ENCODE results near the gene FAIM2.

The FAIM2 gene

DNA sequence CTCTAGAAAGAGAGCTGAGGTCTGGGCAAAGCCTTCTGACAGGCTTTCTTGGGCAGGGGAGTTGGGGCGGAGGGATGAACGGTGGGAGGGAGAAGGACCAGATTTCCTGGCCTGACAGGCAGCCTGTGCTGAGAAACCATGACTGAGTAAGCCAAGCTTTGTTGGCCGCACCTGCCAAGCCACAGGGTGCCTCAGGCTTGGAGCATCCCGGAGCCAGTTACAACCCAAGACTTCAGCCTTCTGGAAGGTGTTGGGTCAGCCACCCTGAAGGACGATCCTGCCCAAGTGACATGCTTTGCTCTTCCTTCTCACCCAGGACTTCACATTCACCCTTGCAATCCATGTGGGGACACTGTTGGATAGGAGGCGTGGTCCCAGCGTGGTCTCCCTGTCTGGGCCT is 25.9 kb upstream of the FAIM2 start:
- peaks cover 9% of the 10 kb centered on the region; the same call in 1 of the 2 replicates for H3K27me3 ChIP-seq (ENCODE audit: low read depth, low read length)
- no peak overlapping the region for H2AFZ ChIP-seq (ENCODE audit: low read depth, low read length)
- no peak for TF ChIP-seq EZH2phosphoT487 (IDR thresholded peaks at IDR 0.05; ENCODE audit: low read depth)
- TF ChIP-seq, protein P1, sequence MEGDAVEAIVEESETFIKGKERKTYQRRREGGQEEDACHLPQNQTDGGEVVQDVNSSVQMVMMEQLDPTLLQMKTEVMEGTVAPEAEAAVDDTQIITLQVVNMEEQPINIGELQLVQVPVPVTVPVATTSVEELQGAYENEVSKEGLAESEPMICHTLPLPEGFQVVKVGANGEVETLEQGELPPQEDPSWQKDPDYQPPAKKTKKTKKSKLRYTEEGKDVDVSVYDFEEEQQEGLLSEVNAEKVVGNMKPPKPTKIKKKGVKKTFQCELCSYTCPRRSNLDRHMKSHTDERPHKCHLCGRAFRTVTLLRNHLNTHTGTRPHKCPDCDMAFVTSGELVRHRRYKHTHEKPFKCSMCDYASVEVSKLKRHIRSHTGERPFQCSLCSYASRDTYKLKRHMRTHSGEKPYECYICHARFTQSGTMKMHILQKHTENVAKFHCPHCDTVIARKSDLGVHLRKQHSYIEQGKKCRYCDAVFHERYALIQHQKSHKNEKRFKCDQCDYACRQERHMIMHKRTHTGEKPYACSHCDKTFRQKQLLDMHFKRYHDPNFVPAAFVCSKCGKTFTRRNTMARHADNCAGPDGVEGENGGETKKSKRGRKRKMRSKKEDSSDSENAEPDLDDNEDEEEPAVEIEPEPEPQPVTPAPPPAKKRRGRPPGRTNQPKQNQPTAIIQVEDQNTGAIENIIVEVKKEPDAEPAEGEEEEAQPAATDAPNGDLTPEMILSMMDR (IDR thresholded peaks at IDR 0.05; ENCODE audit: low read depth, low read length): no peak
- no peak overlapping the region for H3K4me3 ChIP-seq (ENCODE audit: low read length)
- no peak overlapping the region for H3K27ac ChIP-seq (ENCODE audit: low read length)
- H3K4me1 ChIP-seq (ENCODE audit: low read length): no peaks in the 10 kb centered on the region
- H3K4me2 ChIP-seq (ENCODE audit: low read length): no peak overlapping the region
- H4K20me1 ChIP-seq (ENCODE audit: insufficient read depth, low read length): no peaks in the 10 kb centered on the region
- H3K79me2 ChIP-seq (ENCODE audit: low read length): no peaks in the 10 kb centered on the region
- H3K9ac ChIP-seq (ENCODE audit: low read length): no peak overlapping the region
- no peaks in the 10 kb centered on the region for H3K36me3 ChIP-seq (replicated peaks; ENCODE audit: low read depth, low read length)
- H3K9me3 ChIP-seq (ENCODE audit: insufficient read depth, low read length): no peaks in the 10 kb centered on the region

DNA sequence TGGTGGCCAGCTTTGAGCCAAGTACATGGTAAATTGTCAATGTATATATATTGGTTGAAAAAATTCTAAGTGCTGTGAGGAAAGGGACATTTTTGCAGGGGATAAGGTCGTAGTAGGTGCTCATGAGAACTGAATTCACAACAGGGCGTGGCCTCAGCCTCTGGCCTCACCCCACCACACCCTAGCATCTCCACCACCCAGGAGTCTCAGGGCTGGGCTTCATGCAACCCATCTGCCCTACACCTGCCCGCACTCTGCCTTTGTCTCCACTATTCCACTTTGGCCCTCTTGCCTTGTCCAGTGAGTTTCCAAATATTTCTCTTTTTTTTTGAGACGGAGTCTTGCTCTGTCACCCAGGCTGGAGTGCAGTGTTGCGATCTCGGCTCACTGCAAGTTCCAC is 24.8 kb upstream of the FAIM2 start:
- Histone ChIP-seq H4K20me1 (ENCODE audit: insufficient read depth, low read length) (no peaks in the 10 kb centered on the region), H3K4me3 (ENCODE audit: low read length) (no peak overlapping the region), H3K27ac (ENCODE audit: low read length) (no peak overlapping the region), H3K9ac (ENCODE audit: low read length) (no peak overlapping the region), H3K79me2 (ENCODE audit: low read length) (no peaks in the 10 kb centered on the region), H3K4me2 (ENCODE audit: low read length) (no peak overlapping the region), H3K9me3 (ENCODE audit: insufficient read depth, low read length) (no peaks in the 10 kb centered on the region), H2AFZ (ENCODE audit: low read depth, low read length) (no peak overlapping the region), H3K4me1 (ENCODE audit: low read length) (no peaks in the 10 kb centered on the region), H3K27me3 (ENCODE audit: low read depth, low read length) (peaks cover 9% of the 10 kb centered on the region; the same call in 1 of the 2 replicates), H3K36me3 (replicated peaks; ENCODE audit: low read depth, low read length) (no peaks in the 10 kb centered on the region)
- no peak for TF ChIP-seq EZH2phosphoT487 (IDR thresholded peaks at IDR 0.05; ENCODE audit: low read depth)
- TF ChIP-seq, protein P1 (IDR thresholded peaks at IDR 0.05; ENCODE audit: low read depth, low read length): no peak

GRCh38 chr12:49925433-49926204 is 21.9 kb upstream of the FAIM2 start:
- Histone ChIP-seq H3K79me2 (ENCODE audit: low read length) (no peaks in the 10 kb centered on the region), H3K4me1 (ENCODE audit: low read length) (no peaks in the 10 kb centered on the region), H3K9me3 (ENCODE audit: insufficient read depth, low read length) (no peaks in the 10 kb centered on the region), H3K9ac (ENCODE audit: low read length) (no peak overlapping the region), H3K4me2 (ENCODE audit: low read length) (no peak overlapping the region), H3K4me3 (ENCODE audit: low read length) (no peak overlapping the region), H3K27ac (ENCODE audit: low read length) (no peak overlapping the region), H4K20me1 (ENCODE audit: insufficient read depth, low read length) (no peaks in the 10 kb centered on the region), H3K36me3 (replicated peaks; ENCODE audit: low read depth, low read length) (no peaks in the 10 kb centered on the region), H3K27me3 (ENCODE audit: low read depth, low read length) (0 out of 2 replicates have a peak, but pooled peaks cover 5% of the 10 kb centered on the region), H2AFZ (ENCODE audit: low read depth, low read length) (no peak overlapping the region)
- TF ChIP-seq EZH2phosphoT487 (IDR thresholded peaks at IDR 0.05; ENCODE audit: low read depth): no peak
- TF ChIP-seq, protein P1 (IDR thresholded peaks at IDR 0.05; ENCODE audit: low read depth, low read length): no peak

DNA sequence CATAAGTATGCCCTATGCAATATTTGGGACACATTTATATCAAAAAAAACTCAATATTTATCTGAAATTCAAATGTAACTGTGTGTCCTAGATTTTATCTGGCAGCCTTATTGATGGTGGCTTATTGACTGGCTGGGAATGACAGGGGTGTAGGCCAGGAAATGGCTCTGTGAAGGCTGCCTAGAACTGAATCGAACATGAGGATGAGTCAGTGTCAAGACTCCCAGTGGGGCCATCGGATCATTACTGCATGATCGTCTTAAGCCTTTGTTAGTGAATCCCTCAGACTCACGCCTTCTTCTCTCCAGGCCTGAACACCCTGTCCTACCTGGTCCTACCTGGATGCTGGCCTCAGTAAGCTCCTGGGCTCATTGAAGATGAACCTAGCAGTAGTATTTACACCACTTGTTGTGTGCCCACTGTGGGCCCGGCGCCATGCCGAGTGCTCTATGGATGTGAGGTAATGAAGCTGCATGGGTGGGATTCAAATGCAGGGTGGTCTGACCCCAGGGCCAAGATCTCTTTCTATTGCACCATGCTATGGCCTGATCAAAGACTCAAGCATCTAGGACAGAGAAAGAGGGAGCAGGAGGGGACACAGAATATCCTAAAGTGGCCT is 21.0 kb upstream of the FAIM2 start:
- H3K4me1 ChIP-seq (ENCODE audit: low read length): no peaks in the 10 kb centered on the region
- TF ChIP-seq EZH2phosphoT487 (IDR thresholded peaks at IDR 0.05; ENCODE audit: low read depth): no peak
- TF ChIP-seq, protein P1 (IDR thresholded peaks at IDR 0.05; ENCODE audit: low read depth, low read length): no peak
- H3K9me3 ChIP-seq (ENCODE audit: insufficient read depth, low read length): no peaks in the 10 kb centered on the region
- H2AFZ ChIP-seq (ENCODE audit: low read depth, low read length): no peak overlapping the region
- 0 out of 2 replicates have a peak, but pooled peaks cover 4% of the 10 kb centered on the region for H3K27me3 ChIP-seq (ENCODE audit: low read depth, low read length)
- no peaks in the 10 kb centered on the region for H3K79me2 ChIP-seq (ENCODE audit: low read length)
- H3K4me2 ChIP-seq (ENCODE audit: low read length): no peak overlapping the region
- H3K4me3 ChIP-seq (ENCODE audit: low read length): no peak overlapping the region
- H3K36me3 ChIP-seq (replicated peaks; ENCODE audit: low read depth, low read length): no peaks in the 10 kb centered on the region
- H3K9ac ChIP-seq (ENCODE audit: low read length): no peak overlapping the region
- no peaks in the 10 kb centered on the region for H4K20me1 ChIP-seq (ENCODE audit: insufficient read depth, low read length)
- H3K27ac ChIP-seq (ENCODE audit: low read length): no peak overlapping the region

All from OCI-LY3 (cell line).